Ammon's horn (tissue), 1 donor: ENCODE results near the gene KRT84.
"Not testable (repeated sequence)": the region's sequence is repeated elsewhere in the genome, so short reads cannot be mapped to it uniquely, and the experiment has no call there.

Experiments
- DNase-seq: peaks from one replicate; pipeline ENCODE4 v3.0.0-alpha.2; 2016; ENCODE audit warnings: low spot score

Gene KRT84

DNA sequence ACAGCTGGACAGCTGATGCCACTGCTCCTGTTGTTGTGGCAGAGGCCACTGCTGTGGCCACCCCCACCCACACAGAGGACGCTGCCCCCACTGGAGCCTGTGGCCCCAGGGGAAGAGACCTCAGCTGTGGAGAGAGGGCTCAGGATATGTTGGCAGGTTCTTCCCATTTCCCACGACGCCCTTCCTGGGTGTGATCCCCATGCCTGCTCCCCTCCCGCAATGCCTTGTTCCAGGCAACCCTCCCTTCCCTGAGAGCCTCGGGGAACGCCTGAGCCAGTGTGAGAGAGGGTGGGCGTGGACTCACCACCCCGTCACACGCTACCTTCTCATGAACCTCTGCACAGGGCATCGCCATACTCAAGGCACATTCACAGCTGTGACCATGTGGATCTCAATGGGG lies 26.4 kb upstream of the KRT84 start:
- DNase-seq: no peak

DNA sequence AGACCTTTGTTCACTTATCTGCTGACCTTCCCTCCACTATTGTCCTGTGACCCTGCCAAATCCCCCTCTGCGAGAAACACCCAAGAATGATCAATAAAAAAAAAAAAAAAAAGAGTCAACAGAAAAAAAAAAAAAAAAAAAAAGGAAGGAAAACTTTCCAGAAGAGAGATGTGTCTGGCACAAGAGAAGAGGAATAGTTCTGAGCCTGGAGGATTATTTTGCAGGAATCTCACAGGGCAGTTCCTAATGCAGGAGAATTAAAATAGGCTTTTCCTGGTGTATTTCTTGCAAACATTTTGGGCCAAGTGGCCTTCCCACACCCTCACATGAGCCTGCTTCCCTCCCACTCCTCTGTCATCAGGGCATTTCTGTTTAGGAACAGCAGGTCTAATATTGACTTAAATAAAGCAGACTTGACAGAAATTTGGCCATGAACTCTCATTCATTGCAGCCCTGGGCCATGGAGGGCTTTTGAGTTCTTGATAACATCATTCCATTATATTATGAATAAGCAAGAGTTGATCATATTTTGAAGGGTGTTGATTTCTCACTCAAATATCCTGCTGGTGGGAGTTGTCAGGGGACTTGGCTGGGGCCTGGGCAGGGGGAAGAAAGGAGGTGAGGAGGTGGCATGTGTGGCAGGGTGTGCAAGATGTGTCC lies 25.3 kb upstream of the KRT84 start:
- DNase-seq: not testable (repeated sequence)

DNA sequence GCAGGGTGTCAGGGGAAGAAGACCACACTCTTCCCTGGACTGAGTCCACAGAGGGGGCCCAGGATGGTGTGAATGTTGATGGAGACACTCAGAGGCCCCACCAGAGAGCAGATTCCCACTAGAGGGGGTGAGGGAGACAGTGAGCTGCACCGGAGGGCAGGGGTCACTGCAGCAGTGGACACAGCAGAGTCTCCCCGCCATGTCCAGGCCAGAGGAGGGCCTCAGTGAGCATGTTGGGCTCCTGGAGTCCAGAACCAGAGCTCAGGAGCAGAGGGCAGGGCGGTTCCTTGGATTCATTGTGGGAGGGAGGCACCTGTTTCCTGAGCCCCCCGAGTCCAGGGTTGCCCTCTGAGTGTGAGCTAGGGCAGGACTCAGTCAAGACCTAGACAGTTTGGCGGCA lies 22.5 kb upstream of the KRT84 start:
- DNase-seq: no peak

DNA sequence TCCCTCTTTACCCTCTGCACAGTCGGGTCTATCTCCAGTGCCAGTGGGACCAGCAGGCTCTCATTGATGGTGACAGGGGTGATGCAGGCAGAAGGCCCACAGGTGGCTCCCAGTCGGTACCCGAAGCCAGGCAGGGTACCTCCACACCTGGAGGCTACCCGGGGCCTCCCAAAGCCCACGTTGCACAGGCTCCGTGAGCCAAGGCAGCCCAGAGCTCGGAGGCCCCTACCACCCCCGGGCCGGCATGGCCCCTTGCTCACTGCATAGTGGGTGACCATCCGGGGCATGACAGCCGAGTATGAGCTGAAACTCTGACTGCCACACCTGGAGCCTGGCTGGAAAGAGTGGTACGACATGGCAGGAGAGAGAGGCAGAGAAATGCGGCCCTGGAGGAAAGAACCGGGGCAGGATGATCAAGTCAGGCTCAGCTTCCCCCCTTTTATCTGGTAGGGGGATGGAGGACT lies 20.5 kb upstream of the KRT84 start, which contains the start of gene KRT82:
Gene KRT82, minus strand, starts transcription at position 414 of the 464 bp plus-strand sequence. Its CDS starts 58 bp downstream, at position 356.
- no peak for DNase-seq

DNA sequence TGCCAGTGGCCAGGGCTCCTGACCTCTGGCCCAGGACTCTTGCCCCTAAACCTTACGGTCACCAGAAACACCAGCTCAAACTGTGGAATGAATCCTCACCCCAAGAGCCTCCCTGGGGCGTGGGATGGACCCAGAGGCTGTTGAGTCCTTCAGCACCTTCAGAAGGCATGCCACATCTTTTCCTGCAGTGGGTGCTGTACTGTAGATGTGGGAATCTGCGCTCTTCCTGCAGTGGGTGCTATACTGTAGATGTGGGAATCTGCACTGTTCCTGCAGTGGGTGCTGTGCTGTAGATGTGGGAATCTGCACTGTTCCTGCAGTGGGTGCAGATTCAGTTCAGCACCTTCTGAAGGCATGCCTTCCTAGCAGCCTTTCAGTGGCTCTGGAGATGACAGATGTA lies 19.5 kb upstream of the KRT84 start:
- DNase-seq: no peak

DNA sequence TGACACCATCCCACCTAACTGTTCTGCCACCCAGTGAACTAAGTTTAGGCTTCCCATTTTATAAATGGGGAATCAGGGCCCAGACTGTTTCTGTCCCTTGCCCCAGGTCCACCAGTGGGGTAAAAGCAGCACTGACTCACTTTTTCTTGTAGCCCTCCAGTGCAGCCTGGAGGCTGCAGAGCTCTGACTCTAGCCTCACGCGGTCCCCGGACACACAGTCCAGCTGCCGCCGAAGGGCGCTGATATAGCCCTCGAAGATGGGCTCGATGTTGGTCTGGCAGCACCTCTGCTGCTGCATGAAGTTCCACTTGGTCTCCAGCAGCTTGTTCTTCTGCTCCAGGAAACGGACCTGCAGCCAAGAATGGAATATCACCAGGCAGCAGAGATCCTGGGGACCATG lies 18.1 kb upstream of the KRT84 start:
- DNase-seq: no peak

DNA sequence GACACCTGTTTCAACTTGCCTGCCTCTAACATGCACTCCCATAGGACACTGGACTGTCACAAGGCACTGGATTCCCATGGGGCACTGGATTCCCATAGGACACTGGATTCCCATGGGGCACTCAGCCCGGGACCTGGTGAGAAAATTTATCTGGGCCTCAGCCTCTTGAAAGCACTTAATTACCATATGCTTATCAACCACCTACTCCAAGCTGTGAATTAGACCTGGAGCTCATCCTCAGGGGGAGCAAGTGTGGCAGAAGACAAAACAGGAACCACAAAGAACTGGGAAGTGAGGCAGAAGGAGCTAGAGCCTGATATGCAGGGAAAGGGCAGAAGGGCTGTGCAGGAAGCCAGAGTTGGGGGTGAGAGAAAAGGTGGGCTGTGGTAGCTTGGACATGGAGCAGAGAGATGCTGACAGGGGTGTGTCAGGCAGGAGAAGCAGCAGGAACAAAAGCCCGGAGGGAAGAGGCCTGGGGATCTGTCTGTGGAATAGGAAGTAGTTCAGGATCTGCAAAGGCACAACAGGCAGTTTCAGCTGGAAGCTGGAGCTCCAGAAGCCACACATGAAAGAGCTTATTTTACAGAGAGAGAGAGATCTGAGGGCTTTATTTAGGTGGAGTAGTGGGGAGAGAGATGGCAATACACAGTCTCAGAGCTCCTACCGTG lies 17.6 kb upstream of the KRT84 start:
- DNase-seq: no peak

DNA sequence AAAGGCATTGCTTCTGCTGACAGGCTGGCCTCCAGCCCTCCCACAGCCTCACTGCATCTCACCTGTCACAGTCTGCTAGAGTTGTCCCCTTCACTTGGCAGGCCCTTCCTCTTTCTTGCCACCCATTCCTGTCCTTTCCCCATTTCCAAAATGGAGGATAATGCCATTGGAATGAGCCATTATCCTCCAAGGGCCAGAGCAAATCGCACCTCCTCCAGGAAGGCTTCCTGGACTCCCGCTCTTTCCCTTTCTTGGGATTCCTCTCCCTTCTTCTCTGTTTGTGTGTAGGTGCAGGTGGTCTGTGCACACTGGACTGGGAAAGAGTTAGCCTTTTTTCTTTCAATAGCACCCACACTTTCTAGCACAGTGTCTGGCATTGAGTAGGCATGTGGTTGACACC lies 16.9 kb upstream of the KRT84 start:
- no peak for DNase-seq

DNA sequence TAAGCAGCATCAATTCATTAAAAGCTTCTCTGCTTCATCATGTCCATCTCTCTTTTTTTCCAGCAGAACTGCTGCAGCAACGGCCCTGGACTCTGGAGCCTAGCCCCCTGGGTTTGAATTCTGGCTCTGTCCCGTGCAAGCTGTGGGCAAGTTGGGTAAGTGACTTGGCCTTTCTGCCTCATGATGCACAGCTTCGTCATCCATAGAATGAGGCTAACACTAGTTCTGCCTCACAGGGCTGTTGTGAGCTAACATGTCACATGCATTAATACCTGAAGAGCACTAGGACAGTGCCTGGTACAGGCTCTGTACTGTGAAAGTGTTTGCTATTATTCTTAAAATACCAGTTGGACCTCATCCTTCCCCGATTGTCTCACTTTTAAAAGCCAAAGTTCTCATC lies 16.5 kb upstream of the KRT84 start:
- DNase-seq: no peak

DNA sequence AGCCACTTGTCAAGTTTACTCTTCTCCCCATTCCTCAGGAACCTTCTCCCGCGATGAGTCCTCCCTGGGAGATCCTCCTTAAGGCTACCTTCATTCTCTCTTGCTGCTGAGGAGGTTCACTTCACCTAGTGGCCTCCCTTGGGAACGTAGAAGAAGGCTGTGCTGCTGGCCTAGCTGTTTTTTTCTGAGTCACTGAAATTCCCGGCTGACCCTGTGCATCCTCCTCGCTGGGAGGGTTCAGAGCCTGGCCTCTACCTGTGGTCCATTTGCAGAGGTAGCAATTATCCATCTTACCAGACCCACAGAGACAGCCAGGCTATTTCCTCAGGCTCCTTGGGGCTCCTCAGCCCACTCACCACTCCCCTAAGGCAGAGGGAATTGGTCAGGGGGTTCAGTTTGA lies 16.1 kb upstream of the KRT84 start:
- no peak for DNase-seq

DNA sequence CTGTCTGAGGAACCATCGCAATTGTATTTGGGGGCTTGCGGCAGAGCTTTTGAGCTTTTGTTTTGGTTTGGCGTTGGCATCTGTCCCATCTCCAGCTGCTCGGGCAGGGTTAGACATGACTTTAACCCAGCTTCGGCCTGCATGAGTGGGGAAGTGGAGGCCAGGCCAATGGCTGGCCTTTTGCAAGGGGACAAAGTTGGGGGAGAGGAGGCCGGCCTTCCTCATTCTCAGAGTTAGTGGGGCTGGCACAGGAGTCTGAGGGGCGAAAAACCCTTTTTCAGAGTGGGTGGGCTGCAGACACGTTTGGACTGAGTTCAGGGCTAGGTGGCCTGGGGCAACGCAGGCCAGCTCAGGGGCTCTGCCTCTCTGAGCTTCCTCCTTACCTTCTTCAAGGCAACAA lies 15.5 kb upstream of the KRT84 start:
- DNase-seq: no peak

DNA sequence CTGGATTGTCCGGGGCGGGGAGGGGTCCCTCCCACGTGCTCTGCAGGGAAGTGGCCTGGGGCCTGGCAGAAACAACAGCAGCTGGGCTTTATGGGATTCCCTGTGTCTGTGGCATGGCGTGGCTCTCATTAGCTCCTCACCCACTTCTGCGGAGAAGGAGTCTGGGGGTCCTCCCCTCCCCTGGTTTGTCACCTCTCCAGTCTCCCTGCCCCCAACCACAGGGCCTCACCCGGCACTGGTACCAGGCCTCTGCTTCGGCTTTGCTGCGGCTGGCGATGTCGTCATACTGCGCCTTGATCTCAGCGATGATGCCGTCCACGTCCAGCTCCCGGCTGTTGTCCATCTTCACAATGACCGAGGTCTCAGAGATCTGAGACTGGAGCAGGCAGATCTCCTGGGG lies 14.3 kb upstream of the KRT84 start:
- no peak for DNase-seq

DNA sequence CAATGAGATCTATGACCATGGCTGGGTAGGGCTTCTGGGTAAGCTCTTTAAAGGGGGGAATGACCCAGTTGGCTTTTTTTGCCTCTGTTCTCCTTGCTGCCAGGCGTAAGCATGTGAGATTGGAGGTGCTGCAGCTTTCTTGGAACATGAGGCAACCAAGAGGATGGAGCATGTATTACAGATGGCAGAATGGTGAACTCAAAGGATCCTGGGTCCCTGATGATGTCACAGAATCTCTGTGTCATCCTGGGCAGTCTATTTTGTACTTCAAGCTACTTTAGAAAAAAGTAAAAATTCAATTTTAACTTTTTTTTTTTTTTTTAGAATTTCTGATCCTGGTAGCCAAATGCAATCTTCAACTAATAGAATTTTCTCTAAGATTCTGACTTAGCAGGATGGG lies 12.7 kb upstream of the KRT84 start:
- DNase-seq: no peak

DNA sequence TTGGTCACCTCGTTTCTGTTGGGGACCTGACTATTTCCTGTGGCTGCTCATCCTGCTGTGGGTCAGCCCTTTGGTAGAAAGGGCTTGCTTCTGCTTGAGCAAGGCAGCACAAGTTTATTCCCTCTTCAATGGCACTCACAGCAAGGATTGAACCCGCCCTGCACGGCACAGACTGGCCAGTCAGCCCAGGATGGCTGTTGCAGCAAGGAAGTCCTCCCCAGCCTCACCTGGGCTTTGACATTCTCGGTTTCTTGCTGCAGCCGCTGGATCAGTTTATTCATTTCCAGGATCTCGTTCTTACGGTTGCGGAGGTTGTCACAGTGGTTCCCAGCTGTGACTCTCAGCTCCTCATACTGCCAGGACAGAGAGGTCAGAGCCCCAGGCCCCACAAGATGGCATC lies 11.2 kb upstream of the KRT84 start:
- DNase-seq: no peak

DNA sequence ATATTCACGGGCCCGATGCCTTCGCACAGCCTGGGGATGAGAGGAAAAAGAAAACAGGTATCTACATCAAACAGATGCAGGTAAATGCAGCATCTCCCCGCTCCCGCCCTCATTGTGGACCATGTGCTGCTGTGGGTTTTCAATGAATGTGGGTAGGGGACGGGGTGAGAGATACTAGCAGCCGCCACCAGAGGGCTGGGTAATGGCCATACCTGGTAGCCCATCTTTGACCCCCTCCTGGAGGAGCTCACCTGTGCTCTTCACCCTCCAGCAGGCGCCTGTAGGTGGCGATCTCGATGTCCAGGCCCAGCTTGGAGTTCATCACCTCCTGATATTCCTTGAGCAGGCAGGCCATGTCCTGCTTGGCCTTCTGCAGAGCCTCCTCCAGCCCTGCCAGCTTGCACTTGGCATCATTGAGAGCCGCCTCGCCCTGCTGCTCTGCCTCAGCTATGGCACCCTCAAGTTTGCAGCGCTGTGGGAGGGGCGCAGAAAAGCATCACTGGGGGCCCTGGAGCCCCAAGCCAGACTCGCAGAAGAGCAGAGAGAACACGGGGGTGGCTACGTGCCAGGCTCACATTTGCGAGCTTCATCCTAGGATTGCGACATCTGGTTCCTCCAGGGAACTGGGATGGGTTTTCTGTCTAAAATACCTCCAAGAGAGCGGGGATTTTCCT lies 10.4 kb upstream of the KRT84 start:
- no peak for DNase-seq

DNA sequence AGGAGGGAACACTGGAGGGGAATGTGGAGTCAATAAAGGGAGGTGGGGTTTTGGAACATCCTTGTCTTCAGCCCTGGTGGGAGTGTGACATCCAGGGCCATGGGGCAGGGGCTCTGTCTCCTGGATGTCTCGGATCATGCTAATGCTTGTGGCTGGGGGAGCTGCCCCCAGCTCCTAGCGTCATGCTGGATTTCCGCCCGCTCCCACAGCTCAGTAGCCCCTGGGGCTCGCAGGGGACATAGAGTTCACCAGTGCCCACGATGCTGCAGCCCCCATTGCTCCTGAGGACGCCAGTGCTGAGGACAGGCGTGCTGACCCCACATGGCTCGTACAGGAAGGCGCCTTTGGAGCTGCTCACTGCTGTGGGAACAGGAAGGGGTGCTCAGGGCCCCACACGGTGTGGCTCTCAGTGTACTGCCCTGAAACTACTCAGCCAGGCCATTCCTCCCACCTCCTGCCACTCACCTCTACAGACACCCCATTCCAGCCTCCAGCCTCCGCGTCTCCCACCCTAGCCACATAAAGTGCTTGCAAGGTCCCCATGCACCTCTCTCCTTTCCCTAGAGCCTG lies 9.5 kb upstream of the KRT84 start:
- no peak for DNase-seq

DNA sequence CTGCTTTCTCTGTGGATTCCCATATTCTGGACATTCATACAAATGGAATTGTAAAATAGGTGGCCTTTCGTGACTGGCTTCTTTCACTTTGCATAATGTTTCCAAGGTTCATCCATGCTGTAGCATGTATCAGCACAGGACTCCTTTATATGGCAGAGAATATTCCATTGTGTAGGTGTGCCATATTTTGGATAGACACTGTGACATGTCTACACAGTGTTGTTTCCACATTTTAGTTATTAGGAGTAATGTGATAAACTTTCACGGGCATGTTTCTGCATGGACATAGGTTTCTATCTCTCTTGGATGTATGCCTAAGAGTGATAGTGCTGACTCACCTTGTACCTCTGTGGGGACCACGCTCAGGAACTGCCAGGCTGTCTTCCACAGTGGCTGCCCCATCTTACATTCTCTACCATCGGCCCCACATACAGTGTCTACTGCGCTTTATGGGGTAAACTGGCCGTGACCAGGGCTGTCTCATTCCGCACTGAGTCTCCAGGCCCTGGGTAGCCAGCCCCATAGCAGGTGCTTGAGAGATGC lies 7.1 kb upstream of the KRT84 start:
- DNase-seq: no peak

DNA sequence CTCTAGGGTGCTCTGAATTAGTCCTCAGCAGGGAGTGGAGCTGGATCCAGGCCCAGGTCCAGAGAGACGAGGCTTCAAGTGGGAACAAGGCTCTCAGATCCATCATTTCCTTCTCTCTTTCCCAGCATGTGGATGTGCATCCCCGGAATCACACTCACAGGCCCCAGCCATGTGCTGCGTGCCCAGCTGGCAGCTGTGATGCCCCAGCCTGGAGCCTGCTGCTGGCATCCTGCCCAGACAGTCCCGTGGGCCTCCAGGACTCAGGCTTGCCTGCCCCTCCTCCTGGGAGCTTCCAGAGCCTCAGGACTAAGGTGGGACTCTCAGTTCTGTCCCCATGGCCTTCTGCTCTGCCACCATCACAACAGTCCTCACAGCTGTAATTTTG lies 6.2 kb upstream of the KRT84 start:
- peak; percentile 81 for DNase-seq

DNA sequence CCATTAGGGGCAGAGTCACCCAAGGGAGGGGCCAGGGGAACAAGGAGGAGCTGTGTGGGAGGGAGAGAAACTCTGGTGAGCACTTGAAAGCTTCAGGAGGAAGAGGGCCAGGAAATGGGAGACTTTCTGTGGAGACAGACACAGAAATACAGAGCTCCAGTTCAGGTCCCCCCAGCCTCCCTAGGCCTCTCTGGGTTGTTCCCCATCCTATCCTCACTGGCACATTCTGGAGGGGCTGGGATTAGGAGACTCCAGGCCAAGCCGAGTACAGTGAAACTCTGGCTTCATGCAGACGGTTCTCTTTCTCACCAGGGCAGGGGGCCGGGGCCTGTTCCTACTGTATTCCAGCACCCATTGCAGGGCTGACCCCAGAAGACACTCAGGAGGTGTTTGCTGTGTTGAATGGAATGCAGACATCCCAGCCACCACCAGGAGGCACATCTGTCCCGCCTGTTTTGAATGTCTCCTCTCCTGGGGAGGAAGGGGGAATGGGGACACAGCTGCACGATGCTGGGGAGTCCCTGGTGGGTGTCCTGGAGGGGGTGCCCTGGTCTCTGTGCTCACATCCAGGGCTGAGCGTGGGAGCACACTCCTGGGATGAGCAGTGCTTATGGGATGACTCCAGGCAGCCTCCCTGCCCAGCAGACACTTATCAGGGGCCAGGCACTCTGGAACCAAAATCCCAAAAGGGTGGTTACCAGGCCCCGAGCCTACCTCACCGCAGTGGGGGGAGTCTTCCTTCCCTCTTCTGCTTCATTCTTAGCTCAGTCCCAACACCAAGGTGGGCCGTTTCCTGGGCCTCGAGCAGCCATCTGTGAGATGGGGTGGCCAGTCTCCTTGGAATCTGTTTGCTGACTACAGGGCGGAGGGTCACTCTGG lies 5.5 kb upstream of the KRT84 start:
- DNase-seq: peak; percentile 10

DNA sequence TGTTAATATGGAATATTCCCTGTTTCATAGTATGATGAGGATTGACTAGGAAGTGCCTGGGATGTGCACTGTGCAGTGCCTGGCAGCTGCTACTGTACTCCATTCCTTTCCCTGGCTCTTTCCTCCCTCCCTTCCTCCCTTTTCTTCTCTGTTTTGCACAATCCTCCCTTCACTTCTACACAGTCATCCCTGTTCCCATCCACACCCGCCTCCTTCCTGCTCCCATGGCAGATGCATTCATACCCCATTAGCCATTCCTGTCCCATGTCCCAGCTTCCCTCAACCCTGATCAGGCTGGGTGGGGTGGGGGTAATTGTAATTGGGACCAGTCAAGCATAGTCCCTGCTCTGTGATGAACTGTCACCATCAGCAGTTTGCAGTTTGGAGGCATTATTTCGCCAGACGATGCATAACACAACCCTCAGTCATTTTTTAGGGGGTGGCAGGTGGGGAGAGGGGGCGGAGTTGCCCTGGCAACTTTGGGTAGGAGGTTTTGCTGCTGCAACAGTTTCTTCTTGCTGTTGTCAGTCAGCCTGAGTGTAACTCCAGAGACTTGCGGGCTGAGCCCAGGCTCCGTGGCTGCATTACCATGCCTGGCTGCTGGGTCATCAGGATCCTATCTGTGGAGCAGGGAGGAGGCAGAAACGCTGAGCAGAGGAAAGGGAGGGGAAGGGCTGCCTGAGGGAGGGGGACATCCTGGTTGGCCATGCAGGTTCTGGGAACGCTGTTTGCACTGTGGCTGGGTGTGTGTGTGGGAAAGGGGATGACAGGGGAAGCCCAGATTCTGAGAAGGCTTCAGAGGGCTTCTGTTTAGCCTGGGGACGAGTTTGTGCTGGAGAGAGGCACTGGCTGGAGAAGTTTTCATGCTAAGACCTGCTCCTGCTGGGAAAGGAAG lies 4.1 kb upstream of the KRT84 start:
- DNase-seq: peak; percentile 63

DNA sequence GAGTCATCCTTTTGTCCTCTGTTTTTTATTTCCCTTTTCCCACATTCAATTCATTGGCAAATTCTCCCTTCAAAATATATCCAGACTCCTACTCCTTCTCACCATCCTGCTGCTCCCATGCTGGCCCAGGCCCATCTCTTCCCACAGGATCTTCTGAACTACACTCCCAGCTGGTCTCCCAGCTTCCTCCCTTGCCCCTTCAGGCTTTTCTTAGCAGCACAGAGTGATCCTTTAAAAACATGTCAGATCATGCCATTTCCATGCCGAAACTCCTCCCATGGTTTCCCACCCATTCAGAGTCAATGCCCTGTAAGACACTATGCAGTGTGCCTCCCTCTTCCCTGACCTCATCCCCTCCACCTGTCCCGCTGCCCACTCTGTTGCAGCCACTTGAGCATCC lies 2.4 kb upstream of the KRT84 start:
- DNase-seq: peak; percentile 58
